Measurements from ENCODE around the gene SULF2. TPM values are rescaled to one million over a fixed set of nuclear protein-coding genes. Genes with fewer than 3 reads are reported as not detected.

SULF2 gene
- total and polyA plus RNA-seq, 2 of the 13 experiments (the other 11 are each of a cell fraction or from before 2014, with no cell fraction given) = 7.2 to 50.9 TPM

DNA sequence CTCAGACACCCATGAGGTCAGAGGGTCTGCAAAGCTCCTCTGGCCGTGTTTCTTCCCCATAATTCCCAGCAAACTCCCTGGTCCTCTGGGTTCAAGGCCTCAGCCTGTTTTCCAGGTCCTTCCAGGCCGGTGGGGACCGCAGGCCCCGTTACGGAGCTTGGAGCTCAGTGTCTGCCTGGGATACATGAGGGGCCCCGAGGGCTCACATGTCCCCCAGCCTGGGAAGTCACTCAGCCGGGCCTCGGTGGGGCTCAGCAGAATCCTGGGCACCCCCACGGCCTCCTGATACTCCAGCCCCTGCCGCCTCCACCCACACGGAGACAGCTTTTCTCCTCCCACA, 3.4 kb upstream of the SULF2 start:
- H2AFZ ChIP-seq (ENCODE audit: low read length) = no peak overlapping the region
- in situ Hi-C loops (cut with HindIII; ENCODE audit: extremely low pct_ligation_motif_present, low pct_unique_long_range_greater_than_20kb) = loop anchor here (5.0 kb wide), 1 partner anchor 834 kb away; no protein-coding TSS in a partner anchor
- H3K27ac ChIP-seq (ENCODE audit: extremely low read length, insufficient read depth, low read length) = no peak overlapping the region
- no peak overlapping the region for H3K4me3 ChIP-seq (replicated peaks in 1 of 3; ENCODE audit: insufficient read depth in 1 of 3, low read depth in 2 of 3, low read length in 3 of 3)
- H3K4me2 ChIP-seq (ENCODE audit: low read depth, low read length) = no peak overlapping the region
- H3K9me3 ChIP-seq (ENCODE audit: low read length) = no peaks in the 10 kb centered on the region
- ChIA-PET POLR2A (no interaction called here), CTCF (ENCODE audit: low intra/inter-chr PET ratio, low total read pairs) (no interaction called here)
- H3K4me1 ChIP-seq (ENCODE audit: insufficient read depth, low read length) = peaks cover 25% of the 10 kb centered on the region
- no TSS peak for BruUV-seq (replicated peaks)
- H3K36me3 ChIP-seq (replicated peaks in 1 of 2; ENCODE audit: control insufficient read depth in 1 of 2, insufficient read depth in 2 of 2, low read length in 2 of 2) = no peaks in the 10 kb centered on the region
- no peak overlapping the region for H3K9ac ChIP-seq (ENCODE audit: insufficient read depth, low read depth, low read length)
- H4K20me1 ChIP-seq (ENCODE audit: insufficient read depth, low read length) = no peaks in the 10 kb centered on the region
- H3K79me2 ChIP-seq (ENCODE audit: insufficient read depth, low read length) = no peaks in the 10 kb centered on the region
- intact Hi-C loops (cut with micrococcal nuclease; ENCODE audit: unreplicated experiment) = loop anchor here (5.0 kb wide), 1 partner anchor 184 kb away; no protein-coding TSS in a partner anchor
- H3K27me3 ChIP-seq (ENCODE audit: control insufficient read depth in 1 of 2, insufficient read depth in 2 of 2, low read length in 2 of 2) = peaks cover 6 to 52% of the 10 kb centered on the region in 2 experiments; a peak in 4 of 5 replicates
- 40% methylated on average over 11 of the region's 11 CpGs for WGBS (ENCODE audit: low lambda C conversion rate)
- FAIRE-seq (no peak), DNase-seq (ENCODE audit: low spot score) (no peak), ATAC-seq (no peak)
- TF ChIP-seq TRIM22 (IDR thresholded peaks at IDR 0.05) = no peak
- no peak for TF ChIP-seq ZNF564 (CRISPR knock-in tag; IDR thresholded peaks at IDR 0.05)
- TF ChIP-seq NFYB (CRISPR knock-in tag; IDR thresholded peaks at IDR 0.05) = no peak
- TF ChIP-seq ZGPAT (CRISPR knock-in tag; IDR thresholded peaks at IDR 0.05) = no peak
- TF ChIP-seq ZBTB8A (CRISPR knock-in tag; IDR thresholded peaks at IDR 0.05; ENCODE audit: borderline replicate concordance, low read depth) = no peak
- TF ChIP-seq, protein P1, sequence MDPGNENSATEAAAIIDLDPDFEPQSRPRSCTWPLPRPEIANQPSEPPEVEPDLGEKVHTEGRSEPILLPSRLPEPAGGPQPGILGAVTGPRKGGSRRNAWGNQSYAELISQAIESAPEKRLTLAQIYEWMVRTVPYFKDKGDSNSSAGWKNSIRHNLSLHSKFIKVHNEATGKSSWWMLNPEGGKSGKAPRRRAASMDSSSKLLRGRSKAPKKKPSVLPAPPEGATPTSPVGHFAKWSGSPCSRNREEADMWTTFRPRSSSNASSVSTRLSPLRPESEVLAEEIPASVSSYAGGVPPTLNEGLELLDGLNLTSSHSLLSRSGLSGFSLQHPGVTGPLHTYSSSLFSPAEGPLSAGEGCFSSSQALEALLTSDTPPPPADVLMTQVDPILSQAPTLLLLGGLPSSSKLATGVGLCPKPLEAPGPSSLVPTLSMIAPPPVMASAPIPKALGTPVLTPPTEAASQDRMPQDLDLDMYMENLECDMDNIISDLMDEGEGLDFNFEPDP (CRISPR knock-in tag; conservative IDR thresholded peaks at IDR 0.05) = no peak
- TF ChIP-seq HNRNPUL1 (IDR thresholded peaks at IDR 0.05; ENCODE audit: low read depth, low read length) = no peak
- TF ChIP-seq POGZ (CRISPR knock-in tag; IDR thresholded peaks at IDR 0.05) = no peak
- TF ChIP-seq, protein P2, sequence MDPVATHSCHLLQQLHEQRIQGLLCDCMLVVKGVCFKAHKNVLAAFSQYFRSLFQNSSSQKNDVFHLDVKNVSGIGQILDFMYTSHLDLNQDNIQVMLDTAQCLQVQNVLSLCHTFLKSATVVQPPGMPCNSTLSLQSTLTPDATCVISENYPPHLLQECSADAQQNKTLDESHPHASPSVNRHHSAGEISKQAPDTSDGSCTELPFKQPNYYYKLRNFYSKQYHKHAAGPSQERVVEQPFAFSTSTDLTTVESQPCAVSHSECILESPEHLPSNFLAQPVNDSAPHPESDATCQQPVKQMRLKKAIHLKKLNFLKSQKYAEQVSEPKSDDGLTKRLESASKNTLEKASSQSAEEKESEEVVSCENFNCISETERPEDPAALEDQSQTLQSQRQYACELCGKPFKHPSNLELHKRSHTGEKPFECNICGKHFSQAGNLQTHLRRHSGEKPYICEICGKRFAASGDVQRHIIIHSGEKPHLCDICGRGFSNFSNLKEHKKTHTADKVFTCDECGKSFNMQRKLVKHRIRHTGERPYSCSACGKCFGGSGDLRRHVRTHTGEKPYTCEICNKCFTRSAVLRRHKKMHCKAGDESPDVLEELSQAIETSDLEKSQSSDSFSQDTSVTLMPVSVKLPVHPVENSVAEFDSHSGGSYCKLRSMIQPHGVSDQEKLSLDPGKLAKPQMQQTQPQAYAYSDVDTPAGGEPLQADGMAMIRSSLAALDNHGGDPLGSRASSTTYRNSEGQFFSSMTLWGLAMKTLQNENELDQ (CRISPR knock-in tag; IDR thresholded peaks at IDR 0.05; ENCODE audit: borderline replicate concordance) = no peak
- TF ChIP-seq DRAP1 (CRISPR knock-in tag; IDR thresholded peaks at IDR 0.05) = no peak
- no peak for TF ChIP-seq ZNF512 (CRISPR knock-in tag; IDR thresholded peaks at IDR 0.05)

Measured in HepG2 (cell line).